Lower lobe of right lung (tissue), 2 donors: ENCODE results near the gene ASIP. TPM values are rescaled to one million over a fixed set of nuclear protein-coding genes. Genes with fewer than 3 reads are reported as not detected.
"Not testable (repeated sequence)": the region's sequence is repeated elsewhere in the genome, so short reads cannot be mapped to it uniquely, and the experiment has no call there.

ENCODE experiments used
- ATAC-seq, 2 donors: fragments of 200-7000 bp; cut with Tn5 transposase; one replicate each; pipeline ENCODE4 v1.9.1; 2020 to 2022; ENCODE audit warnings: mild to moderate bottlenecking in 2 of 2, moderate library complexity in 2 of 2
- DNase-seq: peaks from one replicate; pipeline ENCODE4 v3.0.0-alpha.2; 2020
- H3K27ac ChIP-seq: fragments of 200-600 bp; one replicate; pipeline ENCODE4 v1.8.0; 2022
- H3K27me3 ChIP-seq: fragments of 200-600 bp; one replicate; pipeline ENCODE4 v1.8.0; 2022; ENCODE audit warnings: low read depth
- H3K36me3 ChIP-seq: fragments of 200-600 bp; one replicate; pipeline ENCODE4 v1.8.0; 2022; ENCODE audit warnings: mild to moderate bottlenecking
- H3K4me1 ChIP-seq: fragments of 200-600 bp; one replicate; pipeline ENCODE4 v1.8.0; 2022
- H3K4me3 ChIP-seq: fragments of 200-600 bp; one replicate; pipeline ENCODE4 v1.8.0; 2022; ENCODE audit warnings: mild to moderate bottlenecking
- H3K9me3 ChIP-seq: fragments of 200-600 bp; one replicate; pipeline ENCODE4 v1.8.0; 2022
- CTCF ChIP-seq: fragments of 200-600 bp; IDR thresholded peaks from one replicate; pipeline ENCODE4 v1.8.0; 2022; ENCODE audit warnings: antibody characterized with exemption, mild to moderate bottlenecking
- intact Hi-C: fragments of 100-400 bp; cut with DNase I; formaldehyde crosslinking; loops from one replicate; pipeline ENCODE4 v1.11.0; 2022
- total RNA-seq: library from RNA; stranded (reverse); fragmentation: NEBNext Ultra II Directional; extraction: Animal tissue kit (Norgen Biotek cat#: 25700); gene quantifications from one replicate; pipeline ENCODE4 v1.2.1, GENCODE V29; 2021
- donor health status: DM: no; HTN: yes; CAD: no; lungs with severe emphysema.

ASIP gene
- total RNA-seq, 1 donor from 2014 or later, result not detected

- TF ChIP-seq CTCF, result no peak
- intact Hi-C loops, result no loop called here
- no peak for DNase-seq
- peaks cover 15% of the 10 kb centered on the region for H3K9me3 ChIP-seq
- no peaks in the 10 kb centered on the region for H3K4me1 ChIP-seq
- H3K27ac ChIP-seq, result no peak overlapping the region
- H3K36me3 ChIP-seq, result no peaks in the 10 kb centered on the region
- no peaks in the 10 kb centered on the region for H3K27me3 ChIP-seq
- no peak overlapping the region for H3K4me3 ChIP-seq
- ATAC-seq, result no peak
Measured at GRCh38 chr20:34233687-34234086, 7.5 kb upstream of the ASIP start.

GRCh38 chr20:34235875-34236274 is 5.3 kb upstream of the ASIP start:
- no peak for TF ChIP-seq CTCF
- intact Hi-C loops, result no loop called here

GRCh38 chr20:34237942-34238341 is 3.3 kb upstream of the ASIP start:
- no peak for TF ChIP-seq CTCF
- H3K27me3 ChIP-seq, result no peaks in the 10 kb centered on the region
- no peak for ATAC-seq
- DNase-seq, result no peak
- no peaks in the 10 kb centered on the region for H3K4me1 ChIP-seq
- peaks cover 15% of the 10 kb centered on the region for H3K9me3 ChIP-seq
- H3K27ac ChIP-seq, result no peak overlapping the region
- H3K36me3 ChIP-seq, result no peaks in the 10 kb centered on the region
- intact Hi-C loops, result no loop called here
- no peak overlapping the region for H3K4me3 ChIP-seq

More at GRCh38 chr20:34235875-34236274, 5.3 kb upstream of the ASIP start:
- no peak overlapping the region for H3K4me3 ChIP-seq
- peaks cover 15% of the 10 kb centered on the region for H3K9me3 ChIP-seq
- H3K36me3 ChIP-seq, result no peaks in the 10 kb centered on the region
- H3K4me1 ChIP-seq, result no peaks in the 10 kb centered on the region
- no peak overlapping the region for H3K27ac ChIP-seq
- no peaks in the 10 kb centered on the region for H3K27me3 ChIP-seq
- DNase-seq (no peak), ATAC-seq (no peak)

DNA sequence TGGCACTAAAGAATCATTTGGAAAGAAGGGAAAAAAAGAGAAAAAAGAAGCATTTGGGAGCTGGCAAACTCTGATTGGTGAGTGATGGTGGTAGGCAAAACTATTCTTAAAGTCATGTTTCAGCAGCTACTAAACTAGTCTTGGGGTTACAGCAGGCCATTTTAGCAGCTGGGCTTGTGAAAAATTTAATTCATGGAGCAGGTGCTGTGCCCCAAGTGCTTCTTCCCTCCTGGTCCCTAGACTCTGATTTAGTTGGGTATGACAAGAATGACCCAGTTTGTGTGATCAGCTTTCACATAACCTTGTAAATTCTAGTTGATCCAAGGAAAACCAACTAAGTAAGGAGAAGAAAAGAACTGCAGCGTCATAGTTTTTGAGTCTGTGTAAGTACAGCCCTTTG is 1.1 kb upstream of the ASIP start:
- ATAC-seq, result no peak
- intact Hi-C loops, result no loop called here

DNA sequence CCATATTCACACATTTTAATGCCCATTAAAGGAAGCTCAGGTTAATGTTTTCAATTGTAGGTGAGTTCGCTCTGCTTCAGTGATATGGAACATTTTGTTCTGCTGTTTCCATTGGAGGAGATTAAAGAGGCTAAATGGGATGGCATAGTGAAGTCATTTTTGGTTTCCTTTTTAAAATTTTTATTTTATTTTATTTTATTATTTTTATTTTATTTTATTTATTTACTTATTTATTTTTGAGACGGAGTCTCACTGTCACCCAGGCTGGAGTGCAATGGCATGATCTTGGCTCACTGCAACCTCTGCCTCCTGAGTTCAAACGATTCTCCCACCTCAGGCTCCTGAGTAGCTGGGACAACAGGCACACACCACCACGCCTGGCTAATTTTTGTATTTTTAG is 792 bp downstream of the ASIP start:
- H3K36me3 ChIP-seq, H3K4me3 ChIP-seq, H3K4me1 ChIP-seq, H3K27ac ChIP-seq, intact Hi-C loops, H3K27me3 ChIP-seq, ATAC-seq, DNase-seq: not testable (repeated sequence)
- H3K9me3 ChIP-seq, result peaks cover 11% of the 10 kb centered on the region

More for the DNA sequence above, 1.1 kb upstream of the ASIP start:
- no peaks in the 10 kb centered on the region for H3K4me1 ChIP-seq
- no peak overlapping the region for H3K4me3 ChIP-seq
- H3K27me3 ChIP-seq, result no peaks in the 10 kb centered on the region
- DNase-seq, result no peak
- no peak for TF ChIP-seq CTCF
- no peaks in the 10 kb centered on the region for H3K36me3 ChIP-seq
- H3K27ac ChIP-seq, result no peak overlapping the region
- peaks cover 15% of the 10 kb centered on the region for H3K9me3 ChIP-seq

DNA sequence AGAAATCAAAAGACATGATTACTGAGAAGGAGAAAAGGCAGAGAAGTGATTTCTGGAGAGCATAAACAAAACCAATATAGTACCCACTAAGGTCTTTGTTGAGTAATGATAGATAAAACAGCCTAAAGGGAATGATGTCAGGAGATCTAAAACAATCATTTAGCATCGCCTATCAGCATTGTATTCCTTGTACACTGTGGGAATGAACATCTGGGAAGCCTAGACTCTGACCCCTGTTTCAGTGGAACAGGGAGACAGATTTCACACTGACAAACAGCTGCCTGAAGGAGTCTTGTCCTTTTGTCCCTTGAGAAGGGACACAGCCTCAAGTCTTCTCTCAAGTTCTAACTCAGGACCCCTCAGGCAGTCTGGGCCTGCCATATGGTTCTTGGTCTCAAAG is 1.7 kb downstream of the ASIP start:
- no peak overlapping the region for H3K27ac ChIP-seq
- intact Hi-C loops, result no loop called here
- H3K9me3 ChIP-seq, result peaks cover 3% of the 10 kb centered on the region
- H3K4me3 ChIP-seq, result no peak overlapping the region
- H3K36me3 ChIP-seq, result no peaks in the 10 kb centered on the region
- ATAC-seq (no peak), DNase-seq (no peak)
- no peak for TF ChIP-seq CTCF
- no peaks in the 10 kb centered on the region for H3K27me3 ChIP-seq
- no peaks in the 10 kb centered on the region for H3K4me1 ChIP-seq
